DLD1 (cell line): ENCODE measurements around the gene SMAP1.

Source experiments
- in situ Hi-C: cut with HindIII; loops from 2 replicates; pipeline ENCODE4 v1.10.0; 2017; ENCODE audit warnings: low sequenced_read_pairs

The SMAP1 gene

GRCh38 chr6:70680396-70680795 lies 12.7 kb downstream of the SMAP1 start:
- in situ Hi-C loops = no loop called here

GRCh38 chr6:70684794-70685493 lies 17.3 kb downstream of the SMAP1 start:
- in situ Hi-C loops = no loop called here

GRCh38 chr6:70685494-70686180 lies 18.0 kb downstream of the SMAP1 start:
- in situ Hi-C loops = no loop called here

- in situ Hi-C loops = no loop called here
Observed at GRCh38 chr6:70686548-70687133, 19.0 kb downstream of the SMAP1 start.

- in situ Hi-C loops = no loop called here
Observed at GRCh38 chr6:70693887-70694286, 26.2 kb downstream of the SMAP1 start.

- in situ Hi-C loops = no loop called here
Observed at GRCh38 chr6:70694371-70694770, 26.7 kb downstream of the SMAP1 start.

GRCh38 chr6:70700922-70701876 lies 33.5 kb downstream of the SMAP1 start:
- in situ Hi-C loops = no loop called here

GRCh38 chr6:70705772-70706171 lies 38.1 kb downstream of the SMAP1 start:
- in situ Hi-C loops = no loop called here

- in situ Hi-C loops = no loop called here
Observed at GRCh38 chr6:70706491-70707123, 38.9 kb downstream of the SMAP1 start.

GRCh38 chr6:70707893-70708292 lies 40.2 kb downstream of the SMAP1 start:
- in situ Hi-C loops = no loop called here

- in situ Hi-C loops = no loop called here
Observed at GRCh38 chr6:70708448-70708847, 40.8 kb downstream of the SMAP1 start.

GRCh38 chr6:70709826-70710225 lies 42.1 kb downstream of the SMAP1 start:
- in situ Hi-C loops = no loop called here

- in situ Hi-C loops = no loop called here
Observed at GRCh38 chr6:70714716-70715257, 47.1 kb downstream of the SMAP1 start.

- in situ Hi-C loops = no loop called here
Observed at GRCh38 chr6:70717038-70717801, 49.5 kb downstream of the SMAP1 start.

GRCh38 chr6:70724524-70724923 lies 56.8 kb downstream of the SMAP1 start:
- in situ Hi-C loops = no loop called here

- in situ Hi-C loops = no loop called here
Observed at GRCh38 chr6:70725817-70726415, 58.2 kb downstream of the SMAP1 start.

GRCh38 chr6:70734381-70734780 lies 66.7 kb downstream of the SMAP1 start:
- in situ Hi-C loops = no loop called here

GRCh38 chr6:70734979-70735378 lies 67.3 kb downstream of the SMAP1 start:
- in situ Hi-C loops = no loop called here

- in situ Hi-C loops = no loop called here
Observed at GRCh38 chr6:70735513-70735912, 67.8 kb downstream of the SMAP1 start.
